WI38 (cell line): Measurements from ENCODE around the gene PRLR.

Experiments used
- H3K4me3 ChIP-seq: 2 replicates; pipeline ENCODE4 v1.5.1; 2011; ENCODE audit warnings: low read depth, mild to moderate bottlenecking, control low read depth, low read length
- CTCF ChIP-seq: IDR thresholded peaks from 2 replicates; pipeline ENCODE4 v1.5.1; 2012; ENCODE audit warnings: low read depth, mild to moderate bottlenecking, control low read depth, low read length

The PRLR gene

GRCh38 chr5:35061211-35061770 lies 169.0 kb downstream of the PRLR start:
- TF ChIP-seq CTCF: no peak
- H3K4me3 ChIP-seq: no peak overlapping the region

GRCh38 chr5:35060236-35060635 lies 170.1 kb downstream of the PRLR start:
- no peak overlapping the region for H3K4me3 ChIP-seq
- TF ChIP-seq CTCF: no peak

GRCh38 chr5:35059251-35059650 lies 171.0 kb downstream of the PRLR start:
- TF ChIP-seq CTCF: no peak

GRCh38 chr5:35058374-35058788 lies 171.9 kb downstream of the PRLR start:
- no peak overlapping the region for H3K4me3 ChIP-seq
- no peak for TF ChIP-seq CTCF

More at GRCh38 chr5:35059251-35059650, 171.0 kb downstream of the PRLR start:
- H3K4me3 ChIP-seq: no peak overlapping the region

GRCh38 chr5:35056686-35057085 lies 173.6 kb downstream of the PRLR start:
- H3K4me3 ChIP-seq: no peak overlapping the region
- no peak for TF ChIP-seq CTCF

- H3K4me3 ChIP-seq: no peak overlapping the region
- TF ChIP-seq CTCF: no peak
These were observed 177.4 kb downstream of the PRLR start for GRCh38 chr5:35052838-35053237.

- H3K4me3 ChIP-seq: no peak overlapping the region
- no peak for TF ChIP-seq CTCF
These were observed 179.7 kb downstream of the PRLR start for GRCh38 chr5:35050541-35051126.
